ENCODE measurements around the gene HDAC11. TPM values are rescaled to one million over a fixed set of nuclear protein-coding genes. Genes with fewer than 3 reads are reported as not detected.
A peak's percentile ranks its signal among the peaks of the same experiment; 100 is the strongest.
"Not testable (repeated sequence)": the region's sequence is repeated elsewhere in the genome, so short reads cannot be mapped to it uniquely, and the experiment has no call there.

Gene HDAC11
- total and polyA plus RNA-seq, 8 donors, result 14.0 to 22.0 (median 20.8) TPM

DNA sequence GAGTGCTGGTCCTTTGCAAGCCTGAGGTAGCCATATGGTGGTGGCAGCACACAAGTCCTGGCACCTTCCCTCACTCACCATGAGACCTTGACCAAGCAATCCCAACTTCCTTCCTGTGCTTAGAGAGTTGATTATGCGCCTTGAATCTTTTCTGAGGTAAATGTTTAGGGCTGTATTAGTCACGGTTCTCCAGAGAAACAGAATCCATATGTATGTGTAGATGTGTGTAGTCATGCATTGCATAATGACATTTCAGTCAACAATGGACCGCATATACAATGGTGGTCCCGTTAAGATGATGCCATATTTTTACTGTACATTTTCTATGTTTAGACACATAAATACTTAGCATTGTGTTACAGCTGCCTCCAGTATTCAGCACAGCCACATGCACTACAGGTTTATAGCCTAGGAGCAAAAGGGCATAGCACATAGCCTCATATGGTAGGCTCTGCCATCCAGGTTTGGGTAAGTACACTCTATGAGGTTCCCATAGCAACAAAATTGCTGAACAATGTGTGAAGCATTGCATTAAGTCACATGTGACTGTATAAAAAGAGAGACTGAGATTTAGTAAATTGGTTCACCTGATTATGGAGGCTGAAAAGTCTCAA lies 39.8 kb upstream of the HDAC11 start:
- Histone ChIP-seq H3K36me3 (no peaks in the 10 kb centered on the region), H3K27me3 (peaks cover 0 to 6% of the 10 kb centered on the region in 2 donors), H3K27ac (no peak overlapping the region), H3K9me3 (no peaks in the 10 kb centered on the region), H3K4me1 (no peaks in the 10 kb centered on the region), H3K4me3 (no peak overlapping the region)
- intact Hi-C loops (cut with DNase I), result no loop called here
- no peak for TF ChIP-seq CTCF (IDR thresholded peaks at IDR 0.05)
- DNase-seq, result no peak
- ATAC-seq, result no peak

DNA sequence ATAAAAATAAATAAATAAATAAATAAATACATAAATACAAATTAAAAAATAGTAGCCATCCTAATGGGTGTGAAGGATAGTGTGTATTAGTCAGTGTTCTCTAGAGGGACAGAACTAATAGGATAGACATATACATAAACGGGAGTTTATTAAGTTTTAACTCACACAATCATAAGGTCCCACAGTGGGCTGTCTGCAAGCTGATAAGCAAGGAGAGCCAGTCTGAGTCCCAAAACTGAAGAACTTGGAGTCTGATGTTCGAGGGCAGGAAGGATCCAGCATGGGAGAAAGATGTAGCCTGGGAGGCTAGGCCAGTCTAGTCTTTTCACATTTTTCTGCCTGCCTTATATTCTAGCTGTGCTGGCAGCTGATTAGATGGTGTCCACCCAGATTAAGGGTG lies 37.2 kb upstream of the HDAC11 start:
- H3K4me1 ChIP-seq; ATAC-seq; H3K36me3 ChIP-seq; H3K27ac ChIP-seq; H3K27me3 ChIP-seq; H3K9me3 ChIP-seq; H3K4me3 ChIP-seq; intact Hi-C loops (cut with DNase I); DNase-seq: not testable (repeated sequence)

GRCh38 chr3:13451301-13451673 lies 28.8 kb upstream of the HDAC11 start:
- DNase-seq (peak in 1 of 4 donors; percentile 37), ATAC-seq (peak; percentile 46)
- Histone ChIP-seq H3K36me3 (no peaks in the 10 kb centered on the region), H3K27ac (peak overlapping the region; percentile 90 to 94), H3K27me3 (no peaks in the 10 kb centered on the region), H3K9me3 (no peaks in the 10 kb centered on the region), H3K4me1 (peaks cover 7 to 13% of the 10 kb centered on the region in 2 donors), H3K4me3 (peak overlapping the region; percentile 47 to 60)
- no peak for TF ChIP-seq CTCF (IDR thresholded peaks at IDR 0.05)
- intact Hi-C loops (cut with DNase I), result loop anchor here in 1 of 2 donors (5.0 kb wide), 1 partner anchor 359 kb away; no protein-coding TSS in a partner anchor

GRCh38 chr3:13452490-13453335 lies 27.4 kb upstream of the HDAC11 start:
- Histone ChIP-seq H3K27ac (peak overlapping the region; percentile 90 to 94), H3K4me3 (peak overlapping the region; percentile 47 to 60), H3K9me3 (no peaks in the 10 kb centered on the region), H3K27me3 (no peaks in the 10 kb centered on the region), H3K36me3 (no peaks in the 10 kb centered on the region), H3K4me1 (peaks cover 7 to 13% of the 10 kb centered on the region in 2 donors)
- TF ChIP-seq CTCF (IDR thresholded peaks at IDR 0.05), result peak; percentile 47 to 56
- DNase-seq, result peak in 1 of 4 donors; percentile 57
- intact Hi-C loops (cut with DNase I), result loop anchor here in 1 of 2 donors (5.0 kb wide), 1 partner anchor 360 kb away; no protein-coding TSS in a partner anchor
- peak; percentile 68 for ATAC-seq

DNA sequence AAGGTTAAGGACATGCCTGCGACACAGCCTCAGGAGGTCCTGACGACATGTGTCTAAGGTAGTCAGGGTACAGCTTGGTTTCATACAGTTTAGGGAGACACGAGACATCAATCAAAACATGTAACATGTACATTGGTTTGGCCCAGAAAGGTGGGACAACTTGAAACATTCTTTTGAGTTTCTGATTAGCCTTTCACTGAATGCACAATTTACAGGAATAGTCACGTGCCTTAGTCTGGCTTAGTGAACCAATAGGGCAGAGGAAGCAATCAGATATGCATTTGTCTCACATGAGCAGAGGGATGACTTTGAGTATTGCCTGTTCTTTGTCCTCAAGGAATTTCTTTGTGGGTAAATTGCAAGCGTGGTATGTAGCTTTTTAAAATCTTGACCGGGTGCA lies 24.5 kb upstream of the HDAC11 start:
- no peaks in the 10 kb centered on the region for H3K9me3 ChIP-seq
- no peak for TF ChIP-seq CTCF (IDR thresholded peaks at IDR 0.05)
- intact Hi-C loops (cut with DNase I), result no loop called here
- no peak overlapping the region for H3K27ac ChIP-seq
- DNase-seq (no peak), ATAC-seq (no peak)
- peaks cover 7 to 13% of the 10 kb centered on the region in 2 donors for H3K4me1 ChIP-seq
- no peaks in the 10 kb centered on the region for H3K36me3 ChIP-seq
- H3K27me3 ChIP-seq, result no peaks in the 10 kb centered on the region
- no peak overlapping the region for H3K4me3 ChIP-seq
